HG03060 (cell line): ENCODE results near the gene LHFPL2.

Source experiments
- ATAC-seq: cut with Tn5 transposase; IDR thresholded peaks from one replicate; pipeline ENCODE4 v1.9.1; 2021; ENCODE audit warnings: low read depth, moderate number of reproducible peaks; ENCODE audit not compliant: unreplicated experiment

The LHFPL2 gene

DNA sequence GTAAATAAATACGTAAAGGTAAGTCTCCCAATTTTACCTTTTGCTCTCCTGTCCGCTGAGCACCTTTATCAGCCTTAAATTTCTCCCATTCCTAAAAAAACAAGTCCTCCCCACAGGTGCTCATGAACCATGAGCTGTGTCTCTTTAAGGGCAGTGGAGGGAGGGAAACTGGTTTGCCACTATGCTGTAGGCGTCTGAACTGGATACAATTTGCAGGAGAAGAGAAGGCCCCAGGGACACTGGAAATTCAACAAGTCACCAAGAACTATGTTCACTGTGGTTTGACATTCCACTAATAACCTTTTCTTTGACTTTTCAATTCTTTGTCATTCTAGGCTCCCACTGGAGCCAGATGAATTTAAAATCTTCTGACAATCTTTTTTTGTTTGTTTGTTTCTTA, 72.2 kb downstream of the LHFPL2 start:
- ATAC-seq: no peak

GRCh38 chr5:78574731-78575161, 73.8 kb downstream of the LHFPL2 start:
- ATAC-seq: peak; percentile 58

GRCh38 chr5:78574131-78574673, 74.4 kb downstream of the LHFPL2 start:
- no peak for ATAC-seq

DNA sequence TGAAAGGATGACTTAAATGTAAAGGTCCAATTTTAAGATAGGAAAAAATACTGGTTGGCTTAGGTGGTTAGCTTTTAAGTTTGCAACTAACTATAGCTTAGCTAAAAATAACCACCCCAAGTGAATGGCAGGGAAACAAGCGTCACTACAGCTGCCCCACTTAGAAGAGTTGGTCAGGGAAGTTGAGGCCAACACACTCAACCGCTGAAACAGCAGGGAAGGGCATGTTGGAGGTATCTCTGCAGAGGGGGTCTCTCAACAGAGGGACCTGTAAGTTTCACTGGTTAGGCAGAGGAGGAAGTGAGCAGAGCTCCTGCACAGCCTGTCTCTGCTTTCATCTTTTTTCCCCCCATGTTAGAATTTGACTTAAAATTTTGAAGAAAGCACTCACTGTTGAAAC, 75.3 kb downstream of the LHFPL2 start:
- no peak for ATAC-seq

- no peak for ATAC-seq
These were observed 77.9 kb downstream of the LHFPL2 start for GRCh38 chr5:78570646-78571045.

- no peak for ATAC-seq
These were observed 79.1 kb downstream of the LHFPL2 start for GRCh38 chr5:78569441-78569840.

DNA sequence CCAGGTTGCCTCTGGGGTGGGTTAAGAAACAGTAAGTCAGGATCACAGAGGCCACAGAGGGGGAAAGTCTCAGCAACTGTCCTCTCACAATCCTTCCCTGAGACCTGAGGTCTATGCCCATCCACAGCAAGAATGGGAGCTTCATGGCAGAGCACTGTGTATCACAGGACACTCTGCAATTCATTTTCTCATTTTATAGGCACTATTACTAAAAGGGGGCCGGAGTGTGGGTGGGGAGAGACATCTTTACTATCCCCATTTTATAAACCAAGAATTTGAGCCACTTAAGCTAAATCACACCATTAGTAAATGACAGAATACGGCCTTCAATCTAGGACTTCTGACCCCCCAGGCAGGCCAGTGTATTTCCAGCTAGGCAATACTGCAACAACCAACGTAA, 79.9 kb downstream of the LHFPL2 start:
- no peak for ATAC-seq

DNA sequence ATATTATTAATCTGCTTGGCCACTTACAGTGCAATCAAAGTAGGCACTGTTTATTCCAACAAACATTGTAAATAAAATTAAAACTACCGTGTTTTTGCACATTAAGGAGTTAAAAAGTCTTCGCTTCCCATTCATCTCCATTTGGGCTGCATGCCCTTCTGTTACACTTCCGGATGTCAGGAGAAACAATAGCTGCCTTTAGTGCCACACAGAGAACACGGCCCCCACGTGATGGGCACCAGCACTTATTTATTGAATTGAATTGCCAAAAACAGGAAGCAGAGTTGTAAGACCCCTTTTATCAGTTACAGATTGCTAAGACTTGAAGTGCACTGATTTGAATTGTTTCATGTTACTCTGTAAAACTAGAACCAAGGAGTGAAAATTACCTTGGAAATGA, 80.4 kb downstream of the LHFPL2 start:
- ATAC-seq: no peak

GRCh38 chr5:78567617-78568016, 81.0 kb downstream of the LHFPL2 start:
- no peak for ATAC-seq

DNA sequence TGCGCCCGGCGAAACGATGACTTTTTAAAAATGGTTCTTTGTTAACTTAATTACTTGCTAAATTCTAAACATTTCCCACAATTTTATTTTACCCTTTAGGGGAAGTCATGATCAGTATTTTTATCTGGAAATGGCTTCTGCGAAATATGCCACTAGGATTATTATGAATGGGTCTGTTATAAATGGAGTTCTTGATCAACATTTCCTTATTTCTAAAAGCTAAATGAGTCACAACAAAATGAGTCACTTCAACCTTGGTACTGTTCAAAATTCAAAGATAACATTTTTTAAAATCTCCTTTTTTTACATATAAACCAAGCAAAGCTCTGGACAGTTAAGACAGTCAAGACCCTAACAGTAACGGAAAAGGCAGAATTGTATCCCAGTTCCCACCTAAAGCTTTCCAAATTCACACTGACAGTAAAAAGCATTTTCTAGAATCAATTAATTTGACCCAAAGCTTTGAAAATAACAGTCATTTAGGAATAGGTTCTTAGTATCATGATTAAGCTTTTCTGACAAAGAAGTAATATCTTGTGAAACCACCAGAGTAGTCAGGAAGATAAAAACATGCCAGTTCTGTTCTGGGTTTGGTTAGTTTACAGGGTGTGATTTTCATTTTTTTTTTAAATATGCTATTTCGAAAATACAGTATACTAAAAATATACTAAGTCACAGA, 81.7 kb downstream of the LHFPL2 start:
- no peak for ATAC-seq

DNA sequence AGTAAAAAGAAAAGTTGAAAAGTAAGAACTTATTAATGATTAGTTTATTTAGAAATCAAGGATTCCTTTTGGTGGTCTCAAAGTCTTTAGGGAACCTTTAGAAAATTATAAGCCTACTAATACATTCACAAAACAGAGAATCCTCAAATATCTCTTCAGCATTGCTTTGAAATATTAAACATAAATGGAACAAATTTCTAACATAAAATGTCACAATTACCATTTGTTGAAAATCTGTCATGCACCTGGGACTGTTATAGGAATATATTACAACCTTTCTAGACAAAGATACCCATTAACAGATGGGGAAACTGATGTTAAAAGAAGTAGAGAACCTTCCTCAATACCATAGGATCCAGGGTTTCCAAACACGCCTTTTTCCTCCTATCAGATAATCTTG, 83.2 kb downstream of the LHFPL2 start:
- ATAC-seq: no peak

- no peak for ATAC-seq
These were observed 85.0 kb downstream of the LHFPL2 start for GRCh38 chr5:78563621-78564020.

GRCh38 chr5:78562714-78563330, 85.8 kb downstream of the LHFPL2 start:
- no peak for ATAC-seq

- no peak for ATAC-seq
These were observed 86.6 kb downstream of the LHFPL2 start for GRCh38 chr5:78562001-78562400.

GRCh38 chr5:78561261-78561660, 87.3 kb downstream of the LHFPL2 start:
- no peak for ATAC-seq

DNA sequence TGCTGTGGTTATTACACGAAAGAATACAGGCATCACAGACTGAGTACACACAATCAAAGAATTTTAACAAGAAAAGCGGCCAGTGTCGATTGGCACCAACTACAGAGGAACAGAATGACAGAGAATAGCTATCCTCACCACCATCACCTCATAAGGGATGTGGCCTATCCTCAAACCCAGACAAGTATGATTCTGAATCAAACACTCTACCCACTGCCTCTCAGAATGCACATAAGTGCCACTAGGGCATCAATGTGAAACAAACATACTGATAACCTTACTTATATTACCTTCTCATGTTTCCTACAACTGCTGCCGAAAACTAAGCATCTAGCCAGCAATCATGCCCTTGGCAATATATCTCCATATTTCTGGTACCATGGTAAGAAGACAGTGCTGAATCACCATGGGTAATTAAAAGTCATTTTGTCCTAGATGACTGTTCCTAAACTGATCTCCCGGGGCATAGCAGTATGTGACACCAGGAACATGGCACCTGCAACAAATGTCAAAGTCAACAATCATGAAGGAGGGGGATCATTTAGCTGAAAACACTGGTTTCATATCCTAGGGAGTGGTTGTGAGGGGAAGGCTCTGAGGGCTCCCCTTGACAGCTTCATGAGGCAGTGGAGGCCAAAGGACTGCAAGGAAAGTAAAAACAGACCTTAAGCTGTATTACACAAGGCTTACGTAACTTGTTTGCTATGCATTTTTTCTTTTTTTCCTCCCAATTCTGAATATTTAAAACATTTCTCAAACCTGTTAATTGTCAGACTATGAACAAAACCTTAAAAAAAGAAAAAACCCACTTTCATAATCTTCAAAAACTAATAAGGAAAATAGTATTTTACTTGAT, 88.3 kb downstream of the LHFPL2 start:
- ATAC-seq: no peak

GRCh38 chr5:78557601-78558000, 91.0 kb downstream of the LHFPL2 start:
- ATAC-seq: no peak

DNA sequence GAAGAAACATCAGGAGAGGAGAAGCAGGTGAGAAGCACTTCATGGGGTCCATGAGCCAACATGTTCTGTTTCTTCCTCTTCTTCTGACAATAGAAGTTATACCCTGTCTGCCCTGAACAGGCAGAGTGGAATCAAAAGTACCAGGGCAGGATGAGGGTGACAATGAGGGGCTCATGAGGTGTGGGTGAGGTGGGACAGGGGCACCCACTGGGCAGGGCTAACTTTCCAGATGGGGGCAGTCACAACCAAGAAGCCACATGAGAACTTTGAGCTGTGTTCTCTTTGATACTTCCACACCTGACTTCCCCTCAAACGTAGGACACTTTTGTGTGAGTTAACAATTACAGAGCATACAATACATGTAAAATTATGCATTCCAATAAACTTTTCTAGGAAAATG, 92.7 kb downstream of the LHFPL2 start:
- ATAC-seq: no peak

DNA sequence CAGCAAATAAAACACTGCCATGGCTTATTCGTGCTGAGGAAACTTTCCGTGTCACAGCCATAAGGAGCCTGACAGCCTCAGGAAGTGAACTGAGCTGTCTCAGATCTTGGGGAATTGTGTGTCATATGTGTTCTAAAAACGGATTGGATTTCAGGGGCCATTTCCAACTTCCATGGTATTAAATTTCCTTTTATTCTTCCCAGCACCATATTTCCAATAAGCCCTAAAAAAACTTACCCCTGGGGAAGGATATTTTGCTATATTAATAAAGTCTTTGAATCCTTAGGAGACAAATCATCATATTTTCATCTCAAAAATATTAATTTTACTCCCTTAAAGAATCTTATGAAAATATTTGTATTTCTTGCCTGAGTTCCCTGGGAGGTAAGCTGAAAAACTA, 93.9 kb downstream of the LHFPL2 start:
- no peak for ATAC-seq

DNA sequence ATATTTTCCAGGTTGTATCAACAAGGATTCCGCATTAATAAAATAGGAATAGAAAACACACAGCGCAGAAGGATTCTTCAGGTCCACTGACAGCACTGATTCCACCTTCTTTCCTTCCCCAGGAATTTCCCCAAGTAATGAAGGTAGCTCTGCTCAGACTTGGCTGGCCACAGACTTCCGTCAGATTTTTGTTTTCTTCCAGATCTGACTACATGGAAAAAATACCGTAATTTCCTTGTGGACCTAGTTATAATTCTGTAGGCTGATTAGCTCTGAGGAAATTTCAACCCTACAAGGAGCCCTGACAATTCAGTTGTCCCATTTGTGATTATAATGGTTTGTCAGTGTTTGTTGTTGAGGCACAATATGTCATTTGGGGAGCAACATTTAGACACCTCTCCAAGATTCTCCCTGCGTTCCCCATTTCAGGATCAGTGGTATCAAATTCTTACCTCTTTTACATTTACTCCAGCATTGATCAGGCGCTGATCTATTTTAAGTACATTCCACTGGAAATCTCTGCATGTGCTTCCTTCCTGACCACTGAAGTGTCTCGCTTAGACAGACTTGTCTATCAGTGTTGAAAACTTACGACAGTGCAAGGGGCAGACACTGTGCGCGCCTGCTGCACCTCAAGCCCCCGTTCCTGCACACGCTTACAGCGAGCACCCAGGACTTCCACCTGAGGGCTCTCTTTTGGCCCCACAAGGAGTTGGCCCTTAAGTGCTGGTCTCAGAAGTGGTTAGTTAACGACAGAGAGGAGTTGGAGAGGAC, 94.8 kb downstream of the LHFPL2 start:
- ATAC-seq: no peak
